ENCODE measurements around the gene FBXW7. TPM values are rescaled to one million over a fixed set of nuclear protein-coding genes. Genes with fewer than 3 reads are reported as not detected.

FBXW7 gene
- total and polyA plus RNA-seq, 8 donors = 10.1 to 30.1 (median 17.6) TPM

- no peak for ATAC-seq
- no peak for FAIRE-seq
- Histone ChIP-seq H3K9me3 (no peaks in the 10 kb centered on the region), H3K27ac (no peak overlapping the region), H3K27me3 (no peaks in the 10 kb centered on the region), H3K4me3 (no peak overlapping the region), H3K4me1 (no peaks in the 10 kb centered on the region), H3K36me3 (no peaks in the 10 kb centered on the region)
- intact Hi-C loops (cut with DNase I) = no loop called here
- TF ChIP-seq CTCF (IDR thresholded peaks at IDR 0.05) = no peak
- WGBS, 2 donors = 95% methylated on average over 2 of the region's 2 CpGs
- no peak for DNase-seq
These were observed 146.5 kb downstream of the FBXW7 start for GRCh38 chr4:152389359-152389758.

DNA sequence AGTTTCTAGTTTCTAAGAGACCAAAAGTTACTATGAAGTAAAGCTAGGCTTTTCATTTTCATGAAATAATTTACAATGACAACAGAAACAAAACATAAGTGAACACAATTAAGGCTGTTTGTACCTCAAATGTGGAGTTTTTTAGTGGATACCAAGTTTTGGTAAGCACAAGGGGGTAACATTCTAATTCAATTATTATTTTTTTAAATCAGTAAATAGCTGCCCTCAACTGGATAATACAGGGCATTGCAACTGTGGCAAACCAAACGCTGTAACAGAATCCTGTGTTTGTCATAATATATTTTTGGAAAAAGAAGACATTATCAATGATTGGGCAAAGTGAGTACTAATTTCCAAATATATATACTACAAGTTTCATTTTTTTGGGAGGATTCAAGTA lies 150.3 kb downstream of the FBXW7 start:
- H3K36me3 ChIP-seq = no peaks in the 10 kb centered on the region
- H3K27me3 ChIP-seq = no peaks in the 10 kb centered on the region
- DNase-seq = no peak
- TF ChIP-seq CTCF (IDR thresholded peaks at IDR 0.05) = peak in 3 of 4 donors; percentile 31 to 38 (median 33)
- peaks cover 0 to 9% (median 0%) of the 10 kb centered on the region in 3 donors for H3K4me1 ChIP-seq
- intact Hi-C loops (cut with DNase I) = no loop called here
- ATAC-seq = peak in 1 of 4 donors; percentile 31
- no peaks in the 10 kb centered on the region for H3K9me3 ChIP-seq
- WGBS, 2 donors = 4 to 9% methylated on average over 1 of the region's 1 CpG
- no peak overlapping the region for H3K4me3 ChIP-seq
- H3K27ac ChIP-seq = no peak overlapping the region
- FAIRE-seq = peak; percentile 75

DNA sequence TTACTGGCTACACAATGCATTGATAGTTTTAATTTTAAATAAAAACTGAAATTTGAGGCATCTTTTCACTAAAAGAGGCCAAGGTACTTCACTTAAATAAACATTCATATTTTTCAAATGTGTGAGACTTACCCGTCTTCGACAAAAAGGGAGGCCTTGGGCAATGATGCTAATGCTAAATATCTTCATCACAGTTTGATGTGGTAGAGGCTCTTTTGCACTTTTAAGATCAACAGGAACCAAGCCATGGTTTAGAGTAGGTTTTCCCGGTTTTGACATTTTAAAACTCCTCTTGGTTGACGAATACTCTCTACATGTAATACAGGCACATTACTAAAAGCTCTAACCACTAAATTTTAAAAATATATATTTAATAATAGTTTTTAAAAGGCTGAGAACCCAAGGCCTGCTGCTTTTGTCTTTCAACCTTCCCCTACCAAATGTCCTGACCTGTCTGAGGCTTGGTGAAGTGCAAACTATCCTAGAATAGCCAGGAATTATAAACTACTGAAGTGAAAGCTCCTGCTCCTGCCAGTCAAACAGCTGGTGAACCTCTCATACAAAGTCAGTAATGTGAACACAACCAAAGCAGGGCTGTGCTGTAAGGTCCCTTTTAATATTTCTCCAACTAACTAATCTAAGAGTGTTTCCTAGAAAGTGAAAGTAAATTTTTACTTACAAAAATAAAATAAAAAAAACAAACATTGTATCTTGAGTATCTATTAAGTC lies 153.7 kb downstream of the FBXW7 start:
- intact Hi-C loops (cut with DNase I) = no loop called here
- H3K4me3 ChIP-seq = peak overlapping the region in 2 of 4 donors; percentile 30 to 34

DNA sequence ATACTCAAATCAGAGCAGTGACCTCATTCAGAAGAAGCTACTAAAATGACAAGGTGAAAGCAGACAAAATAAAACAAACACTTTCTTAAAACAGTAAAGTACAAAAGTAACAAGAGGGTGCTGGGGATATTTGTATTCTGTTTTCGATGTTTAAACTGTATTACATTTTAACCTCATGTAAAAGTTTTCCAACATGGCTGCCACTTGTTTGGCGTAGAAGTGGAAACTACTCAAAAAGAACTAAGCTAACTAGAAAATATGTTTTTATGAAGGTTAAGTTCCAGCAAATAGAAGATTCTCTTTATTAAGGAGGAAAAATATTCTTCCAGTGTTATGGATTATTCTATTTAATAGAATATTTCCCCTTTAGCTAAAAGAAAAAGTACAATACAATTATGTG lies 155.0 kb downstream of the FBXW7 start:
- no peak for ATAC-seq

More for the DNA sequence above, 153.7 kb downstream of the FBXW7 start:
- Histone ChIP-seq H3K9me3 (no peaks in the 10 kb centered on the region), H3K36me3 (no peaks in the 10 kb centered on the region), H3K27me3 (no peaks in the 10 kb centered on the region), H3K27ac (peak overlapping the region in 3 of 4 donors; percentile 18 to 82 (median 66)), H3K4me1 (peaks cover 0 to 9% (median 7%) of the 10 kb centered on the region in 3 donors)
- WGBS, 2 donors = 33 to 37% methylated on average over 4 of the region's 4 CpGs
- no peak for TF ChIP-seq CTCF (IDR thresholded peaks at IDR 0.05)
- ATAC-seq = peak; percentile 86 to 94 (median 94)
- peak in 3 of 6 donors; percentile 52 to 66 (median 66) for DNase-seq
- no peak for FAIRE-seq

More for the DNA sequence above, 155.0 kb downstream of the FBXW7 start:
- H3K9me3 ChIP-seq = no peaks in the 10 kb centered on the region
- peak overlapping the region in 3 of 4 donors; percentile 1 to 34 (median 30) for H3K4me3 ChIP-seq
- 46 to 50% methylated on average over 2 of the region's 2 CpGs for WGBS, 2 donors
- H3K27me3 ChIP-seq = no peaks in the 10 kb centered on the region
- H3K4me1 ChIP-seq = peaks cover 0 to 9% (median 7%) of the 10 kb centered on the region in 3 donors
- intact Hi-C loops (cut with DNase I) = no loop called here
- peak overlapping the region; percentile 8 to 82 (median 42) for H3K27ac ChIP-seq
- DNase-seq (no peak), FAIRE-seq (no peak)
- TF ChIP-seq CTCF (IDR thresholded peaks at IDR 0.05) = no peak
- no peaks in the 10 kb centered on the region for H3K36me3 ChIP-seq

Measured in pancreas (tissue), 10 donors.